Measurements from ENCODE around the gene FITM2. TPM values are rescaled to one million over a fixed set of nuclear protein-coding genes. Genes with fewer than 3 reads are reported as not detected.
A peak's percentile ranks its signal among the peaks of the same experiment; 100 is the strongest.

The FITM2 gene
- total RNA-seq, 2 donors from 2014 or later: 7.0 to 17.1 TPM

- Histone ChIP-seq H3K9me3 (no peaks in the 10 kb centered on the region), H3K36me3 (replicated peaks in 1 of 2; ENCODE audit: insufficient read depth in 1 of 2, low read depth in 2 of 2) (no peaks in the 10 kb centered on the region), H3K27me3 (no peaks in the 10 kb centered on the region), H3K27ac (no peak overlapping the region), H3K4me3 (no peak overlapping the region), H3K4me1 (no peaks in the 10 kb centered on the region)
- ATAC-seq (no peak), DNase-seq (no peak)
- intact Hi-C loops (cut with DNase I): no loop called here
- WGBS, 2 donors: 87 to 96% methylated on average over 11 to 20 of the region's 21 CpGs
- TF ChIP-seq CTCF (IDR thresholded peaks at IDR 0.05): no peak
- no peak for TF ChIP-seq POLR2A (IDR thresholded peaks at IDR 0.05)
Observed at GRCh38 chr20:44256961-44257360, 54.0 kb downstream of the FITM2 start.

- no peak overlapping the region for H3K27ac ChIP-seq
- no peak for ATAC-seq
- H3K4me1 ChIP-seq: no peaks in the 10 kb centered on the region
- H3K27me3 ChIP-seq: no peaks in the 10 kb centered on the region
- H3K4me3 ChIP-seq: no peak overlapping the region
- no peak for DNase-seq
- H3K36me3 ChIP-seq (replicated peaks in 1 of 2; ENCODE audit: insufficient read depth in 1 of 2, low read depth in 2 of 2): no peaks in the 10 kb centered on the region
- H3K9me3 ChIP-seq: no peaks in the 10 kb centered on the region
- 93 to 100% methylated on average over 1 of the region's 1 CpG for WGBS, 2 donors
- TF ChIP-seq POLR2A (IDR thresholded peaks at IDR 0.05) (no peak), CTCF (IDR thresholded peaks at IDR 0.05) (no peak)
- intact Hi-C loops (cut with DNase I): no loop called here
Observed at GRCh38 chr20:44255942-44256341, 55.1 kb downstream of the FITM2 start.

- no peak for DNase-seq
- WGBS, 2 donors: 89 to 90% methylated on average over 8 of the region's 8 CpGs
Observed at GRCh38 chr20:44254073-44254472, 56.9 kb downstream of the FITM2 start.

GRCh38 chr20:44253528-44253927 lies 57.5 kb downstream of the FITM2 start:
- ATAC-seq (no peak), DNase-seq (peak in 2 of 4 donors; percentile 2 to 6)
- H3K27ac ChIP-seq: no peak overlapping the region
- H3K9me3 ChIP-seq: no peaks in the 10 kb centered on the region
- H3K4me3 ChIP-seq: no peak overlapping the region
- no peaks in the 10 kb centered on the region for H3K4me1 ChIP-seq
- WGBS, 2 donors: 59 to 67% methylated on average over 2 to 3 of the region's 3 CpGs
- no peaks in the 10 kb centered on the region for H3K36me3 ChIP-seq (replicated peaks in 1 of 2; ENCODE audit: insufficient read depth in 1 of 2, low read depth in 2 of 2)
- no peaks in the 10 kb centered on the region for H3K27me3 ChIP-seq
- TF ChIP-seq POLR2A (IDR thresholded peaks at IDR 0.05) (no peak), CTCF (IDR thresholded peaks at IDR 0.05) (no peak)
- intact Hi-C loops (cut with DNase I): no loop called here

More at GRCh38 chr20:44254073-44254472, 56.9 kb downstream of the FITM2 start:
- Histone ChIP-seq H3K4me3 (no peak overlapping the region), H3K9me3 (no peaks in the 10 kb centered on the region), H3K27me3 (no peaks in the 10 kb centered on the region), H3K36me3 (replicated peaks in 1 of 2; ENCODE audit: insufficient read depth in 1 of 2, low read depth in 2 of 2) (no peaks in the 10 kb centered on the region), H3K27ac (no peak overlapping the region), H3K4me1 (no peaks in the 10 kb centered on the region)
- intact Hi-C loops (cut with DNase I): no loop called here
- ATAC-seq: no peak
- TF ChIP-seq POLR2A (IDR thresholded peaks at IDR 0.05): no peak
- TF ChIP-seq CTCF (IDR thresholded peaks at IDR 0.05): no peak

Small RNAs within 50 kb of the gene (small RNA-seq; reads per million reads assigned to genes)
- gene RF00019: not detected

Other genes starting within 250 kb of the FITM2 start
- 1 to 10 TPM; 1.6 to 2.1 TPM for gene JPH2, start 124.0 kb downstream of the FITM2 start, total RNA-seq
- 10 to 100 TPM in 1 of 2 donors, 1 to 10 TPM in 1; 2.0 to 17.1 TPM for gene OSER1, start 100.4 kb downstream of the FITM2 start, total RNA-seq
- gene GDAP1L1, start 63.9 kb downstream of the FITM2 start, total RNA-seq: not detected
- gene R3HDML, start 25.8 kb upstream of the FITM2 start, total RNA-seq: not detected
- 10 to 100 TPM; 28.3 to 28.5 TPM for gene HNF4A, start 44.5 kb upstream of the FITM2 start, total RNA-seq
- gene TTPAL, start 164.7 kb upstream of the FITM2 start, total RNA-seq: 1 to 10 TPM; 8.3 to 9.9 TPM
- gene SERINC3, start 210.9 kb upstream of the FITM2 start, total RNA-seq: 10 to 100 TPM; 28.3 to 36.3 TPM